ENCODE data around the gene CMA1.

CMA1 gene

GRCh38 chr14:24465368-24465767 lies 42.7 kb downstream of the CMA1 start:
- no peak for DNase-seq

- no peak for DNase-seq
These were observed 43.9 kb downstream of the CMA1 start for GRCh38 chr14:24463884-24464785.

GRCh38 chr14:24463017-24463883 lies 44.8 kb downstream of the CMA1 start:
- DNase-seq, result no peak

GRCh38 chr14:24461336-24461735 lies 46.7 kb downstream of the CMA1 start:
- DNase-seq, result no peak

GRCh38 chr14:24459331-24459730 lies 48.7 kb downstream of the CMA1 start:
- no peak for DNase-seq

- no peak for DNase-seq
These were observed 49.3 kb downstream of the CMA1 start for GRCh38 chr14:24458736-24459135.

- DNase-seq, result no peak
These were observed 51.1 kb downstream of the CMA1 start for GRCh38 chr14:24456980-24457379.

Measured in effector CD4-positive, alpha-beta T cell (primary cell).